ENCODE data around the gene LARGE2.

Gene LARGE2

DNA sequence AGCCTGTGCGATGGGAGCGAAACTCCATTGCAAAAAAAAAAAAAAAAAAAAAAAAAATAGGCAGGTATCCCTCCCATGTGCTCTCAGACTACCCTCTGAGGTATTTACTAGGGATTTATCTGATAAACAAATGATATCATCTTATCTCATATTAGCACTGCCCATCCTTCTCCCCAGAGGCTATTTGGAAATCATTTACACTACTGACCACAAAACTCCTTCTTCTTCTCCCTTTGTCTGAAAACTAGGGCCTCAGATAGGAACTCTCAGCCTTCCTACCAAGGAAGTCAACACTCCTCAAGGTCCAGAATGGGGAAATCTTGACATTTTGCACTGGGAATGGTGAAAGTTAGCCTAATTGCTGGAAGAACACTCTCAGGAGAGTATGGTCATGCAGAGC lies 46.4 kb downstream of the LARGE2 start:
- DNase-seq = no peak

DNA sequence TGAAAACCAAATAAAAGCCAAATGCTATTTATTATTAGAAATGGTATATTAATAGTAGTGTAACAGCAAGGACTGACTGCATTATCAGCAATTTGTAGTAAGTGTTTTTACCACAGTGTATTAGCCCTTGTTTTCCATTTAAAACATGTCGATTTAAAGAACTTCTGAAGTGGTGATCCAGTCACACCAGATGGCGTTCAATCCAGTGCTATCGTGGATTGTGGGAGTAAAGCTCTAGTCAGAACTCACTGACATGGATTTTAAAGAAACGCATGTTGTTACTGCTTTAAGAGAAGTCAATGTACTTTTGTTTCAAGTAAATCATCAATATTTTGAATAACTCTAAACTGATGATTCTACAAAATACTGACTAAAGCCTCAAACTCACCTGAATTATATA lies 51.1 kb downstream of the LARGE2 start:
- DNase-seq = no peak

- DNase-seq = no peak
Measured at GRCh38 chr11:45974806-45975205, 52.4 kb downstream of the LARGE2 start.

All from inflammatory macrophage treated with lipopolysaccharide for 4 hours (primary cell).